T-helper 1 cell treated with Interleukin-12 subunit alpha and Interleukin-12 subunit beta and Interleukin-4 antibody, amounts not matched to agents 30 ng/mL and 1 ng/mL, for 36 hours (primary cell): ENCODE measurements around the gene ARL11. TPM values are rescaled to one million over a fixed set of nuclear protein-coding genes. Genes with fewer than 3 reads are reported as not detected.

Source experiments
- total RNA-seq: library from RNA; stranded (reverse); gene quantifications from 2 replicates; pipeline ENCODE4 v1.2.3, GENCODE V29; 2022

Gene ARL11
- total RNA-seq, 1 donor from 2014 or later: 2.3 TPM

Other genes starting within 250 kb of the ARL11 start
- gene CAB39L, start 184.4 kb upstream of the ARL11 start, total RNA-seq: 3.8 and 4.7 TPM in 2 replicates
- gene SETDB2, start 184.2 kb upstream of the ARL11 start, total RNA-seq: 14.3 and 14.6 TPM in 2 replicates
- 118 and 122 TPM in 2 replicates for gene PHF11, start 132.6 kb upstream of the ARL11 start, total RNA-seq
- 20.6 and 24.2 TPM in 2 replicates for gene RCBTB1, start 42.9 kb upstream of the ARL11 start, total RNA-seq
- gene EBPL, start 63.0 kb downstream of the ARL11 start, total RNA-seq: 35.5 and 35.6 TPM in 2 replicates
- 42.4 and 42.8 TPM in 2 replicates for gene KPNA3, start 164.2 kb downstream of the ARL11 start, total RNA-seq